ENCODE measurements around the gene PRKCZ. TPM values are rescaled to one million over a fixed set of nuclear protein-coding genes. Genes with fewer than 3 reads are reported as not detected.

PRKCZ gene
- polyA plus RNA-seq, 1 of the 3 experiments (the other 2 are of a cell fraction) = 24.2 TPM

DNA sequence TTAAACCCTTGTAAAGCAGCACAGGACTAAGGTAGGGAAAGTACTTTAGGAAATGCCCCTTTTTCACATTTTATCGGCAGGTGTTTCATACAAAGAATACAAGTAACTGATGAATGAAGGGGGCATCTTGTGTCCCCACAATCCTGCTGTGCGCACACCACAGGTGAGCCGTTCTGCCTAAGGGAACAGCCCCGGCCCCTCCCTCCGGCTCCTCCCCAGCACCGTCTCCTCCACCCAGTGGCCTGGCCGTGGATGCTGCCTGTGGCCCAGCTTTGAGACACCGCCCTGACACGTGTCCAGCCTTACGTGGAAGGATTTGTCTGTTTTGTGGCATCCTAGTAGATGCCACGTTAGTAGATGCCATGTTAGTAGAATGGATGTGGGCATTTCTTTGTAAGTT lies 131.5 kb downstream of the PRKCZ start:
- WGBS (ENCODE audit: low lambda C conversion rate) = 91% methylated on average over 6 of the region's 11 CpGs
- H3K4me3 ChIP-seq (ENCODE audit: low read depth in 2 of 2, low read length in 1 of 2) = no peak overlapping the region
- H3K79me2 ChIP-seq (ENCODE audit: insufficient read depth) = no peaks in the 10 kb centered on the region
- DNase-seq = no peak
- H3K4me1 ChIP-seq (ENCODE audit: control insufficient read depth in 1 of 2, insufficient read depth in 2 of 2, low read depth in 1 of 2, low read length in 1 of 2) = no peaks in the 10 kb centered on the region
- TF ChIP-seq, protein P1, sequence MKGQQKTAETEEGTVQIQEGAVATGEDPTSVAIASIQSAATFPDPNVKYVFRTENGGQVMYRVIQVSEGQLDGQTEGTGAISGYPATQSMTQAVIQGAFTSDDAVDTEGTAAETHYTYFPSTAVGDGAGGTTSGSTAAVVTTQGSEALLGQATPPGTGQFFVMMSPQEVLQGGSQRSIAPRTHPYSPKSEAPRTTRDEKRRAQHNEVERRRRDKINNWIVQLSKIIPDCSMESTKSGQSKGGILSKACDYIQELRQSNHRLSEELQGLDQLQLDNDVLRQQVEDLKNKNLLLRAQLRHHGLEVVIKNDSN (IDR thresholded peaks at IDR 0.05; ENCODE audit: borderline replicate concordance, low read depth) = no peak
- TF ChIP-seq RXRA (IDR thresholded peaks at IDR 0.05; ENCODE audit: borderline replicate concordance, low read depth) (no peak), GABPA (IDR thresholded peaks at IDR 0.05; ENCODE audit: low read depth) (no peak), EP300 (IDR thresholded peaks at IDR 0.05; ENCODE audit: borderline replicate concordance in 1 of 2, low read depth in 1 of 2, low read length in 1 of 2) (no peak), YY1 (IDR thresholded peaks at IDR 0.05; ENCODE audit: low read depth) (no peak), FOSL2 (IDR thresholded peaks at IDR 0.05; ENCODE audit: borderline replicate concordance, low read depth) (no peak), NFIC (IDR thresholded peaks at IDR 0.05; ENCODE audit: borderline replicate concordance) (no peak), RCOR1 (IDR thresholded peaks at IDR 0.05; ENCODE audit: low read length) (no peak), FOXJ3 (CRISPR knock-in tag; IDR thresholded peaks at IDR 0.05) (no peak), TEAD4 (IDR thresholded peaks at IDR 0.05; ENCODE audit: borderline replicate concordance, insufficient read depth) (no peak), JUND (IDR thresholded peaks at IDR 0.05) (no peak), NRF1 (IDR thresholded peaks at IDR 0.05; ENCODE audit: low read depth, low read length) (no peak)
- TF ChIP-seq, protein P2, sequence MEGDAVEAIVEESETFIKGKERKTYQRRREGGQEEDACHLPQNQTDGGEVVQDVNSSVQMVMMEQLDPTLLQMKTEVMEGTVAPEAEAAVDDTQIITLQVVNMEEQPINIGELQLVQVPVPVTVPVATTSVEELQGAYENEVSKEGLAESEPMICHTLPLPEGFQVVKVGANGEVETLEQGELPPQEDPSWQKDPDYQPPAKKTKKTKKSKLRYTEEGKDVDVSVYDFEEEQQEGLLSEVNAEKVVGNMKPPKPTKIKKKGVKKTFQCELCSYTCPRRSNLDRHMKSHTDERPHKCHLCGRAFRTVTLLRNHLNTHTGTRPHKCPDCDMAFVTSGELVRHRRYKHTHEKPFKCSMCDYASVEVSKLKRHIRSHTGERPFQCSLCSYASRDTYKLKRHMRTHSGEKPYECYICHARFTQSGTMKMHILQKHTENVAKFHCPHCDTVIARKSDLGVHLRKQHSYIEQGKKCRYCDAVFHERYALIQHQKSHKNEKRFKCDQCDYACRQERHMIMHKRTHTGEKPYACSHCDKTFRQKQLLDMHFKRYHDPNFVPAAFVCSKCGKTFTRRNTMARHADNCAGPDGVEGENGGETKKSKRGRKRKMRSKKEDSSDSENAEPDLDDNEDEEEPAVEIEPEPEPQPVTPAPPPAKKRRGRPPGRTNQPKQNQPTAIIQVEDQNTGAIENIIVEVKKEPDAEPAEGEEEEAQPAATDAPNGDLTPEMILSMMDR (IDR thresholded peaks at IDR 0.05) = no peak
- H3K4me2 ChIP-seq = no peak overlapping the region
- no peaks in the 10 kb centered on the region for H3K27me3 ChIP-seq (ENCODE audit: insufficient read depth)
- H3K9ac ChIP-seq = no peak overlapping the region
- CTCF ChIA-PET = interaction anchor here (1.3 to 4.6 kb wide), 2 partner anchors 8 to 42 kb away, joined by 3 to 32 read pairs; no protein-coding TSS in a partner anchor
- no peaks in the 10 kb centered on the region for H3K9me3 ChIP-seq
- no peak overlapping the region for H3K27ac ChIP-seq (ENCODE audit: low read depth in 2 of 2, low read length in 1 of 2)
- H3K36me3 ChIP-seq (replicated peaks in 1 of 2; ENCODE audit: control insufficient read depth in 1 of 2, insufficient read depth in 2 of 2, low read length in 1 of 2) = peaks cover 0 to 25% of the 10 kb centered on the region in 2 experiments
- POLR2A ChIA-PET = interaction anchor here (0.6 kb wide), 1 partner anchor 21 kb away, joined by 3 read pairs; no protein-coding TSS in a partner anchor
- no peak overlapping the region for H2AFZ ChIP-seq (ENCODE audit: low read depth)
- no peaks in the 10 kb centered on the region for H4K20me1 ChIP-seq (ENCODE audit: insufficient read depth)
- no peaks in the 10 kb centered on the region for H3F3A ChIP-seq (replicated peaks; ENCODE audit: insufficient read depth)
- no peaks in the 10 kb centered on the region for H3K9me2 ChIP-seq

DNA sequence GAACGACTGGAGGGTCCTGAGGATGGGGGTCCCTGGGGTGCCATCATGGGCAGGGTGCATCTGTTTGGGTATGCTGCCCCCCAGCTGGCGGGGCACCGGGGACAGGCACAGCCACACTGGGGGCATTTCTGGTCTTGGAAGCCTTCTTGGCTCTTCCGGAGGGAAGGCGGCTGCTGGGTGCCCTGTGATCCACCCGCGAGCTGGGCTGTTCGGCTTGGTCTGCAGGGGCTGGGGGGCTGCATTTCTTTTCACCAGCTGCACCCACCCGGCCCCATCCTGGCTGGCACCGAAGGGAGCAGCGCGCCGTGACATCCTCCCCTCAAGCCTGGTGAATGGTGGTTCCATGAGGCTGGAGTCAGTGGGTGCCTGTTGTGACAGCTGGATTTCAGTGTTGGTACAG lies 132.2 kb downstream of the PRKCZ start:
- H3K4me3 ChIP-seq (ENCODE audit: low read depth in 2 of 2, low read length in 1 of 2) = no peak overlapping the region
- no peaks in the 10 kb centered on the region for H3K9me2 ChIP-seq
- H3K4me1 ChIP-seq (ENCODE audit: control insufficient read depth in 1 of 2, insufficient read depth in 2 of 2, low read depth in 1 of 2, low read length in 1 of 2) = no peaks in the 10 kb centered on the region
- H3K9me3 ChIP-seq = no peaks in the 10 kb centered on the region
- DNase-seq = no peak
- H3K9ac ChIP-seq = no peak overlapping the region
- H3K27me3 ChIP-seq (ENCODE audit: insufficient read depth) = no peaks in the 10 kb centered on the region
- H4K20me1 ChIP-seq (ENCODE audit: insufficient read depth) = no peaks in the 10 kb centered on the region
- H3K79me2 ChIP-seq (ENCODE audit: insufficient read depth) = peaks cover under 1% of the 10 kb centered on the region; the same call in 1 of the 2 replicates
- CTCF ChIA-PET = interaction anchor here (1.2 to 4.6 kb wide), 3 partner anchors 8 to 43 kb away, joined by 3 to 32 read pairs (median 5); partner anchors contain the start of gene FAAP20
- POLR2A ChIA-PET = no interaction called here
- WGBS (ENCODE audit: low lambda C conversion rate) = 100% methylated on average over 2 of the region's 13 CpGs
- no peak overlapping the region for H3K4me2 ChIP-seq
- H3F3A ChIP-seq (replicated peaks; ENCODE audit: insufficient read depth) = no peaks in the 10 kb centered on the region
- no peak overlapping the region for H2AFZ ChIP-seq (ENCODE audit: low read depth)
- H3K27ac ChIP-seq (ENCODE audit: low read depth in 2 of 2, low read length in 1 of 2) = no peak overlapping the region; a peak in 1 of 4 replicates
- peaks cover 0 to 25% of the 10 kb centered on the region in 2 experiments for H3K36me3 ChIP-seq (replicated peaks in 1 of 2; ENCODE audit: control insufficient read depth in 1 of 2, insufficient read depth in 2 of 2, low read length in 1 of 2)
- no peak for TF ChIP-seq JUND (IDR thresholded peaks at IDR 0.05)
- TF ChIP-seq EP300 (IDR thresholded peaks at IDR 0.05; ENCODE audit: borderline replicate concordance in 1 of 2, low read depth in 1 of 2, low read length in 1 of 2) = no peak
- no peak for TF ChIP-seq MXI1 (IDR thresholded peaks at IDR 0.05; ENCODE audit: low read depth, low read length)
- no peak for TF ChIP-seq GATA2 (CRISPR knock-in tag; IDR thresholded peaks at IDR 0.05)
- TF ChIP-seq MEF2A (IDR thresholded peaks at IDR 0.05; ENCODE audit: borderline replicate concordance, low read depth) = no peak
- no peak for TF ChIP-seq FOXJ3 (CRISPR knock-in tag; IDR thresholded peaks at IDR 0.05)
- TF ChIP-seq EZH2phosphoT487 (IDR thresholded peaks at IDR 0.05; ENCODE audit: borderline replicate concordance, low read depth) = no peak
- TF ChIP-seq NRF1 (IDR thresholded peaks at IDR 0.05; ENCODE audit: low read depth, low read length) = no peak
- TF ChIP-seq GABPA (IDR thresholded peaks at IDR 0.05; ENCODE audit: low read depth) = no peak
- no peak for TF ChIP-seq TEAD4 (IDR thresholded peaks at IDR 0.05; ENCODE audit: borderline replicate concordance, insufficient read depth)
- no peak for TF ChIP-seq CHD2 (IDR thresholded peaks at IDR 0.05; ENCODE audit: low read length, partially characterized antibody)
- TF ChIP-seq, protein P3, sequence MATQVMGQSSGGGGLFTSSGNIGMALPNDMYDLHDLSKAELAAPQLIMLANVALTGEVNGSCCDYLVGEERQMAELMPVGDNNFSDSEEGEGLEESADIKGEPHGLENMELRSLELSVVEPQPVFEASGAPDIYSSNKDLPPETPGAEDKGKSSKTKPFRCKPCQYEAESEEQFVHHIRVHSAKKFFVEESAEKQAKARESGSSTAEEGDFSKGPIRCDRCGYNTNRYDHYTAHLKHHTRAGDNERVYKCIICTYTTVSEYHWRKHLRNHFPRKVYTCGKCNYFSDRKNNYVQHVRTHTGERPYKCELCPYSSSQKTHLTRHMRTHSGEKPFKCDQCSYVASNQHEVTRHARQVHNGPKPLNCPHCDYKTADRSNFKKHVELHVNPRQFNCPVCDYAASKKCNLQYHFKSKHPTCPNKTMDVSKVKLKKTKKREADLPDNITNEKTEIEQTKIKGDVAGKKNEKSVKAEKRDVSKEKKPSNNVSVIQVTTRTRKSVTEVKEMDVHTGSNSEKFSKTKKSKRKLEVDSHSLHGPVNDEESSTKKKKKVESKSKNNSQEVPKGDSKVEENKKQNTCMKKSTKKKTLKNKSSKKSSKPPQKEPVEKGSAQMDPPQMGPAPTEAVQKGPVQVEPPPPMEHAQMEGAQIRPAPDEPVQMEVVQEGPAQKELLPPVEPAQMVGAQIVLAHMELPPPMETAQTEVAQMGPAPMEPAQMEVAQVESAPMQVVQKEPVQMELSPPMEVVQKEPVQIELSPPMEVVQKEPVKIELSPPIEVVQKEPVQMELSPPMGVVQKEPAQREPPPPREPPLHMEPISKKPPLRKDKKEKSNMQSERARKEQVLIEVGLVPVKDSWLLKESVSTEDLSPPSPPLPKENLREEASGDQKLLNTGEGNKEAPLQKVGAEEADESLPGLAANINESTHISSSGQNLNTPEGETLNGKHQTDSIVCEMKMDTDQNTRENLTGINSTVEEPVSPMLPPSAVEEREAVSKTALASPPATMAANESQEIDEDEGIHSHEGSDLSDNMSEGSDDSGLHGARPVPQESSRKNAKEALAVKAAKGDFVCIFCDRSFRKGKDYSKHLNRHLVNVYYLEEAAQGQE (IDR thresholded peaks at IDR 0.05; ENCODE audit: low read depth, low read length) = no peak
- no peak for TF ChIP-seq SIN3A (IDR thresholded peaks at IDR 0.05; ENCODE audit: borderline replicate concordance, low read depth, low read length)
- TF ChIP-seq TCF12 (IDR thresholded peaks at IDR 0.05) = no peak
- no peak for TF ChIP-seq ELF1 (IDR thresholded peaks at IDR 0.05)
- TF ChIP-seq FOXM1 (IDR thresholded peaks at IDR 0.05; ENCODE audit: low read depth) = no peak

Measured in SK-N-SH (cell line).